Neuronal stem cell (in vitro differentiated cells): ENCODE results near the gene B4GALT6.

Experiments used
- DNase-seq: peaks from one replicate; pipeline ENCODE4 v3.0.0-alpha.2; 2013; ENCODE audit warnings: low spot score
- H2AFZ ChIP-seq: one replicate; pipeline ENCODE4 v1.6.1; 2013; ENCODE audit warnings: mild to moderate bottlenecking, low read length, inconsistent platforms
- H2AK5ac ChIP-seq: 2 replicates; pipeline ENCODE4 v1.6.1; 2013; ENCODE audit warnings: low read depth, mild to moderate bottlenecking, inconsistent platforms, low read length, moderate library complexity, mixed read lengths
- H2BK120ac ChIP-seq: 2 replicates; pipeline ENCODE4 v1.6.1; 2013; ENCODE audit warnings: low read depth, mild to moderate bottlenecking, inconsistent platforms, low read length, moderate library complexity, mixed read lengths
- H2BK12ac ChIP-seq: one replicate; pipeline ENCODE4 v1.6.1; 2013; ENCODE audit warnings: low read length, inconsistent platforms
- H2BK15ac ChIP-seq: 2 replicates; pipeline ENCODE4 v1.6.1; 2013; ENCODE audit warnings: mild to moderate bottlenecking, low read length, inconsistent platforms, mixed read lengths
- H2BK5ac ChIP-seq: one replicate; pipeline ENCODE4 v1.6.1; 2013; ENCODE audit warnings: inconsistent platforms, mild to moderate bottlenecking, low read length, moderate library complexity
- H3K14ac ChIP-seq: one replicate; pipeline ENCODE4 v1.6.1; 2013; ENCODE audit warnings: low read length, inconsistent platforms
- H3K18ac ChIP-seq: 2 replicates; pipeline ENCODE4 v1.6.1; 2013; ENCODE audit warnings: low read length, inconsistent platforms
- H3K23ac ChIP-seq: 2 replicates; pipeline ENCODE4 v1.6.1; 2013; ENCODE audit warnings: low read depth, mild to moderate bottlenecking, mixed read lengths, low read length, inconsistent platforms; ENCODE audit not compliant: poor library complexity
- H3K27ac ChIP-seq: replicated peaks from 3 replicates; pipeline ENCODE4 v1.5.1; 2013; ENCODE audit warnings: low read length, inconsistent platforms
- H3K27me3 ChIP-seq, 3 experiments: 2 replicates each; pipeline ENCODE4 v1.6.1; 2013; ENCODE audit warnings: low read length in 3 of 3, mild to moderate bottlenecking in 2 of 3, inconsistent platforms in 1 of 3, low read depth in 1 of 3, mixed read lengths in 1 of 3, moderate library complexity in 1 of 3; ENCODE audit not compliant: control insufficient read depth in 3 of 3, insufficient read depth in 3 of 3
- H3K36me3 ChIP-seq, 2 donors: replicated peaks in 1 of 2; 2 replicates each; pipeline ENCODE4 v1.6.1; 2013; ENCODE audit warnings: low read length in 2 of 2; ENCODE audit not compliant: control insufficient read depth in 2 of 2, insufficient read depth in 2 of 2
- H3K4ac ChIP-seq: 2 replicates; pipeline ENCODE4 v1.6.1; 2013; ENCODE audit warnings: inconsistent platforms, mild to moderate bottlenecking, low read length, moderate library complexity
- H3K4me1 ChIP-seq, 2 donors: 1 replicate in 1 of 2; 2 replicates in 1 of 2; pipeline ENCODE4 v1.6.1; 2013; ENCODE audit warnings: low read length in 2 of 2, low read depth in 1 of 2; ENCODE audit not compliant: control insufficient read depth in 2 of 2, insufficient read depth in 1 of 2
- H3K4me2 ChIP-seq: one replicate; pipeline ENCODE4 v1.6.1; 2013; ENCODE audit warnings: mild to moderate bottlenecking, low read length, inconsistent platforms; ENCODE audit not compliant: insufficient read depth, poor library complexity, severe bottlenecking
- H3K4me3 ChIP-seq, 2 donors: 2 replicates each; pipeline ENCODE4 v1.5.1; 2013; ENCODE audit warnings: low read length in 2 of 2, mild to moderate bottlenecking in 2 of 2, inconsistent platforms in 1 of 2, moderate library complexity in 1 of 2
- H3K79me1 ChIP-seq: one replicate; pipeline ENCODE4 v1.6.1; 2013; ENCODE audit warnings: low read depth, mild to moderate bottlenecking, inconsistent platforms, low read length, moderate library complexity
- H3K9ac ChIP-seq: one replicate; pipeline ENCODE4 v1.6.1; 2013; ENCODE audit warnings: mild to moderate bottlenecking, low read depth, low read length, inconsistent platforms; ENCODE audit not compliant: poor library complexity
- H3K9me3 ChIP-seq, 2 donors: replicated peaks in 1 of 2; 2 replicates each; pipeline versions ENCODE3 to v1.6.1; 2013; ENCODE audit warnings: low read length in 2 of 2, mild to moderate bottlenecking in 2 of 2, inconsistent platforms in 1 of 2, low read depth in 1 of 2, mixed read lengths in 1 of 2, moderate library complexity in 1 of 2; ENCODE audit not compliant: control insufficient read depth in 2 of 2, insufficient read depth in 1 of 2
- H4K8ac ChIP-seq: one replicate; pipeline ENCODE4 v1.6.1; 2013; ENCODE audit warnings: low read depth, mild to moderate bottlenecking, inconsistent platforms, low read length, moderate library complexity
- H4K91ac ChIP-seq: one replicate; pipeline ENCODE4 v1.6.1; 2013; ENCODE audit warnings: low read length, low read depth, mild to moderate bottlenecking, inconsistent platforms; ENCODE audit not compliant: poor library complexity
- WGBS, 2 donors: extraction: QIAGEN DNeasy Blood & Tissue Kit; methylation state at CpG; one replicate each; pipeline ENCODE4 v1.1.7; 2013; ENCODE audit warnings: missing lambda C conversion rate in 2 of 2, mixed read lengths in 1 of 2; ENCODE audit not compliant: insufficient read length in 2 of 2, insufficient replicate concordance in 1 of 2; ENCODE audit errors: extremely low coverage in 2 of 2; 5-methylcytosine and 5-hydroxymethylcytosine counted together

B4GALT6 gene

GRCh38 chr18:31596081-31596872 is 88.1 kb downstream of the B4GALT6 start:
- H3K36me3 ChIP-seq: no peaks in the 10 kb centered on the region
- H3K4me2 ChIP-seq: no peak overlapping the region
- H2BK120ac ChIP-seq: no peak overlapping the region
- H3K4me1 ChIP-seq: no peaks in the 10 kb centered on the region
- H2BK5ac ChIP-seq: no peak overlapping the region
- no peak overlapping the region for H3K4me3 ChIP-seq
- H2AK5ac ChIP-seq: no peak overlapping the region
- no peak overlapping the region for H3K23ac ChIP-seq
- H3K27me3 ChIP-seq: no peaks in the 10 kb centered on the region
- H3K27ac ChIP-seq: no peak overlapping the region
- DNase-seq: no peak
- H3K9me3 ChIP-seq: peaks cover 0 to 3% of the 10 kb centered on the region in 2 donors
- no peak overlapping the region for H3K4ac ChIP-seq
- peak overlapping the region; percentile 42 for H3K18ac ChIP-seq
- no peak overlapping the region for H3K14ac ChIP-seq
- H3K9ac ChIP-seq: no peak overlapping the region
- WGBS, 2 donors: no CpG with 5 or more reads among the region's 9 CpGs
- H3K79me1 ChIP-seq: no peaks in the 10 kb centered on the region
- H2AFZ ChIP-seq: peak overlapping the region; percentile 0
- H4K91ac ChIP-seq: no peak overlapping the region
- no peak overlapping the region for H2BK12ac ChIP-seq
- no peak overlapping the region for H2BK15ac ChIP-seq
- no peak overlapping the region for H4K8ac ChIP-seq

- no peak overlapping the region for H3K4ac ChIP-seq
- H3K36me3 ChIP-seq: no peaks in the 10 kb centered on the region
- no peak overlapping the region for H3K4me2 ChIP-seq
- H3K9ac ChIP-seq: no peak overlapping the region
- no peak overlapping the region for H2BK5ac ChIP-seq
- H3K4me1 ChIP-seq: no peaks in the 10 kb centered on the region
- no peak overlapping the region for H2BK120ac ChIP-seq
- no peak overlapping the region for H2AK5ac ChIP-seq
- no peak overlapping the region for H3K18ac ChIP-seq
- no peak overlapping the region for H4K91ac ChIP-seq
- H4K8ac ChIP-seq: no peak overlapping the region
- H3K23ac ChIP-seq: no peak overlapping the region
- WGBS, 2 donors: no CpG with 5 or more reads among the region's 5 CpGs
- H3K4me3 ChIP-seq: no peak overlapping the region
- no peaks in the 10 kb centered on the region for H3K27me3 ChIP-seq
- no peak overlapping the region for H2BK12ac ChIP-seq
- H3K14ac ChIP-seq: no peak overlapping the region
- DNase-seq: no peak
- no peaks in the 10 kb centered on the region for H3K79me1 ChIP-seq
- no peak overlapping the region for H3K27ac ChIP-seq
- no peak overlapping the region for H2BK15ac ChIP-seq
- peaks cover 0 to 3% of the 10 kb centered on the region in 2 donors for H3K9me3 ChIP-seq
- H2AFZ ChIP-seq: no peak overlapping the region
Observed at GRCh38 chr18:31595121-31595771, 89.1 kb downstream of the B4GALT6 start.

- H3K18ac ChIP-seq: no peak overlapping the region
- no peak overlapping the region for H4K91ac ChIP-seq
- H3K4me3 ChIP-seq: no peak overlapping the region
- no peak overlapping the region for H3K23ac ChIP-seq
- H2BK15ac ChIP-seq: no peak overlapping the region
- H3K9me3 ChIP-seq: peaks cover 0 to 3% of the 10 kb centered on the region in 2 donors
- H2BK5ac ChIP-seq: no peak overlapping the region
- H3K4ac ChIP-seq: no peak overlapping the region
- H3K14ac ChIP-seq: no peak overlapping the region
- H3K9ac ChIP-seq: no peak overlapping the region
- H3K4me1 ChIP-seq: peaks cover 0 to 2% of the 10 kb centered on the region in 2 donors
- H2AK5ac ChIP-seq: no peak overlapping the region
- H4K8ac ChIP-seq: no peak overlapping the region
- H3K4me2 ChIP-seq: no peak overlapping the region
- no peak for DNase-seq
- no peak overlapping the region for H3K27ac ChIP-seq
- H2BK12ac ChIP-seq: no peak overlapping the region
- no peaks in the 10 kb centered on the region for H3K36me3 ChIP-seq
- no peak overlapping the region for H2BK120ac ChIP-seq
- no peak overlapping the region for H2AFZ ChIP-seq
- H3K27me3 ChIP-seq: no peaks in the 10 kb centered on the region
- no CpG with 5 or more reads among the region's 10 CpGs for WGBS, 2 donors
- H3K79me1 ChIP-seq: no peaks in the 10 kb centered on the region
Observed at GRCh38 chr18:31592506-31593157, 91.7 kb downstream of the B4GALT6 start.

GRCh38 chr18:31591628-31592027 is 92.8 kb downstream of the B4GALT6 start, which contains the start of gene TTR:
Gene TTR (plus strand): TSS chr18:31591877. CDS start chr18:31591903, 26 bp downstream.
- Histone ChIP-seq H2BK5ac (no peak within 1 kb of the TSS), H3K27ac (no peak within 1 kb of the TSS), H3K79me1 (no peaks in the 10 kb centered on the region), H4K8ac (no peak within 1 kb of the TSS), H3K4me2 (no peak within 1 kb of the TSS), H2AFZ (no peak within 1 kb of the TSS), H4K91ac (no peak within 1 kb of the TSS), H3K4me1 (peaks cover 3 to 6% of the 10 kb centered on the region in 2 donors), H3K27me3 (no peaks in the 10 kb centered on the region), H3K18ac (no peak within 1 kb of the TSS), H3K36me3 (no peaks in the 10 kb centered on the region), H2BK12ac (no peak within 1 kb of the TSS), H3K9ac (no peak within 1 kb of the TSS), H3K4me3 (no peak within 1 kb of the TSS), H3K23ac (no peak within 1 kb of the TSS), H3K14ac (no peak within 1 kb of the TSS), H3K9me3 (peaks cover 0 to 3% of the 10 kb centered on the region in 2 donors), H2BK15ac (no peak within 1 kb of the TSS), H3K4ac (no peak within 1 kb of the TSS), H2BK120ac (no peak within 1 kb of the TSS), H2AK5ac (no peak within 1 kb of the TSS)
- no CpG with 5 or more reads among the region's 5 CpGs for WGBS, 2 donors
- DNase-seq: no peak
